Activated T-cell treated with anti-CD3 and anti-CD28 coated beads, Interleukin-2, amount 50 U/mL, for 48 hours (primary cell): ENCODE results near the gene CPNE8.
A peak's percentile ranks its signal among the peaks of the same experiment; 100 is the strongest.

Source experiments
- DNase-seq, 2 experiments: peaks; one replicate each; pipeline ENCODE4 v3.0.0-alpha.2; 2020

CPNE8 gene

GRCh38 chr12:38905480-38906351 lies at the start of gene CPNE8:
Gene CPNE8, minus strand, starts transcription at chr12:38905591. Its CDS starts 57 bp downstream, at chr12:38905534.
- peak; percentile 51 to 60 for DNase-seq

DNA sequence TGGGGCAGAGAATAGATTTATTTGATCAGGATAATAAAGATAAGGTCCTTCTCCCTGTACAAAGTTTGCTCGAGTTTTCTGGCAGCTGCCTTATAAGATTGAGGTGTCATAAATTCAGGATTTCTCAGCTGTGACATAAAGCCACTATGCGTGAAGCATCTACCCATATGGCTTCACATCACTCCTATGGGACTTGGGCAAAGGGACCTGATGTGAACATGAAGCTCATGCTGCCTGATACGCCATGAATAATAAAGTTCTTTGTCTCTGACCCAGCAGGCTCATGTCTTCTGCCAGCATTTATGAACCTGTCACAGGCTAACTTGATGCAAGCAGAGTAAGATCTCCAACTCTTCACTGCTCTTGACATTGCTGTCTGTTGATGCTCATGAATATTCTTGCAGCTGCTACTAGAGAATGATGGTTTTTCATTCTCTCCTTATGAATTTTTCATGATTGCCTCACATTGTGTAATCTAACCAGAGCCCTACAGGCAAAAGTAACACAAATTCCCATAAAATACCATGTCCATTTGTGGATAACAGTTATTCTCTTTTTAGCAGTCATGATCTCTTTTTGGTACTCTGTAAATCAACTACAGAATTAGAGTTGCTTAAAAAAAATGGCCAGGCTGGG lies 49.0 kb upstream of the CPNE8 start:
- no peak for DNase-seq

DNA sequence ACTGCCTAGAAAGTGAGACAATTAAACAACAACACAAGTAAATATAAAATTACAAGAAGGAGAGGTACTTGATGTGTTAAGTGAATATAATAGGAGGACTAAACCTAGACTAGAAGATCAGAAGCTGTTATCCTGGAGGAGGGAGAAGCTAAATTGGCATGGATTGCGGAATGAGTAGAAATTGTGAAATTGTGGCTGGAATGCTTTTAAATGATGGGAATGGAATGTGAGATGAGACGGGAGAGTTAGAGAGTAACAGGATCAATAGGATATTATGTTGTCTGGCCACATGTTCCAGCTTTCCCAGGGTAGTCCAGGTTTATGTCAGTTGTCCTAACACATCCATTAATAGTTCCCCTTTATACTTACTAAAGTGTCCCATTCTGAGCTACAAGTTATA lies 44.0 kb upstream of the CPNE8 start:
- DNase-seq: no peak

DNA sequence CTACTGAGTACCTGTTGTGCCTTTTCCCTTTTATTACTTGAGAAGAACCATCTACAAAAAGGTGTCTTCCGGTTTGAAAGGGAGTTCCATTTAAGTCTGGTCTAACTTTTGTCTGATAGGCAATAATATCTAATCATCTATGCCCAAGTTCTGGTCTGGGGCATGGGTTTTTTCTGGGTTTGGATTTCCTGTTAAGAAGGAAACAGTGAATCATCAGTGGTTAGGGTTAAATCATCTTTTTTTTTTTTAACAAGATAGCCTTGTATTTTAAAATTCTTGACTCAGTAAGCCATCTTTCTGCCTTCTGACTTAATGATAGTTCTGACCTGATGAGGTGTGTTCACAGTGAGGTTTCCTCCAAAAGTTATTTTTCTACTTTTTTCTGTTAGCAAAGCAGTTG lies 29.3 kb upstream of the CPNE8 start:
- DNase-seq: no peak

- DNase-seq: no peak
Observed at GRCh38 chr12:38934078-38934584, 28.7 kb upstream of the CPNE8 start.

GRCh38 chr12:38932320-38932719 lies 26.9 kb upstream of the CPNE8 start:
- DNase-seq: no peak

DNA sequence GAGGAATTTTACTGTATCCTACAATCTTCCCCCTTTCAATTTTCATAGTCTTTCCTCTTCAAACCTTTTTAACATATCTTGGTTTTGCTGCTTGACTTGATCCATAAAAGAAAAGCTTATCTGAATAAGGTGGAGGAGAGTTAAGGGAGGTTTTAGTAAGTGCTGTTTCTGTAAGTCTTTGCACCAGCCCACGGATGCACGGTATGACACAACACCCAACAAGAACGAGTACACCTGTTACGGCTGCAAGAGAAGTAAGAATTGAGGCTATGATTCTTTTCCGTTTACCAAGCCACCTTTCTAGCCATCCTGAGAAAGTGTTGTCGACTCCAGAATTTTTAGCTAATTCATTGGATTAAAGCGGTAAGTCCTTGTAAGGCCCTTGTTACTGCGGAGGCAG lies 26.1 kb upstream of the CPNE8 start:
- no peak for DNase-seq

DNA sequence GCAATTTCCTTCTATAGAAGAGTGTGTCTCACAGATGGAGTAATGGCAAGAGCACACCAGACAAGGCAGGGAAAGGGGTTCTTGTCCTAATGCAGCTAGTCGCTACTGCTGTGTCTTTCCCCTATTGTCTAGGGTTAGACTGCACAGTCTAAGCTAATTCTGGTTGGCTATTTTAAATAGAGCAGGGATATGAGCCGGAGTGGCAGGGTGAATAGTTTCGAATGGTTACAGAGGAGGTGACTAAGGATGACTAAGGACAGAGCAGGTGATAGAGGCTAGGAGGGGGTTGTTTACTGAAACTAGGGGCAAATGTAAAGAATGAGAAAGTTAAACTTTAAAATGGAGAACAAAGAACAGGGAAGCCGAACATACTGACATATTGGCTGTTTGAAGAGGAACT lies 25.6 kb upstream of the CPNE8 start:
- DNase-seq: no peak

DNA sequence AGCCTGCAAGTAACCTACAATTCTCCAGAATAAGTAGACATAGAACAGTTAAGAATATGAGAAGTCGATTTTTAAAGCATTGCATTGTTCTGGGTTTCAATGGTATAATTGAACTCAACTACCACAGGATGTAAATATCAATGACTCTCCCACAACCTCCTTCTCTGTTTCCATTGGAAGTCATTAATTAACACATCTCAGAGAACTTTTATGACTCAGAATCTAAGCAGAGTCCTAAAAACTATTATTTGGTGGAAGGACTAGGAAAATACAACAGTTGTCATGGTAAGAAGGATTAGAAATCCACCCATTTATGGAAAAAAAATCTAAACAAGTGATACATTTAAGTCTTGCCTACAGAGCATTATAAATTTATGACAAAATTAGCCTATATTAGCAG lies 21.1 kb upstream of the CPNE8 start:
- DNase-seq: no peak

GRCh38 chr12:38921025-38921677 lies 15.8 kb upstream of the CPNE8 start:
- DNase-seq: peak; percentile 21 to 29

DNA sequence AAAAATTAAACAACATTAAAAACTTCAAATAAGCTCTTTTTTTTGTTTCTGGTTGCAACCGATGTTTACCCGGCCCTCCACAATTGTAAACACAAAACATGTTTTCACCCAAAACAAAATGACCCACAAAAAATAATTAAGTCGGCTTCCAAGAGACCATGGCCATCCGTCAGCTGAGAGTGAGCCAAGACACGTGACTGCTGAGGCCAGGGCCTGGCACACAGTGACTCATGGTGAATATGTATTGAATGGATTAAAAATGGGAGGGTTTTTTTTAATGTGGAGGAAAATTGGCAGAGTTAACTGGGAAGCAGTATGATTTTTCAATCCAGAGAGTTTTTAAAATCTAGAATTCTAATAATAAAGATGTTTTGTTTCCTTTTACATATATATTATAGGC lies 13.8 kb upstream of the CPNE8 start:
- no peak for DNase-seq

DNA sequence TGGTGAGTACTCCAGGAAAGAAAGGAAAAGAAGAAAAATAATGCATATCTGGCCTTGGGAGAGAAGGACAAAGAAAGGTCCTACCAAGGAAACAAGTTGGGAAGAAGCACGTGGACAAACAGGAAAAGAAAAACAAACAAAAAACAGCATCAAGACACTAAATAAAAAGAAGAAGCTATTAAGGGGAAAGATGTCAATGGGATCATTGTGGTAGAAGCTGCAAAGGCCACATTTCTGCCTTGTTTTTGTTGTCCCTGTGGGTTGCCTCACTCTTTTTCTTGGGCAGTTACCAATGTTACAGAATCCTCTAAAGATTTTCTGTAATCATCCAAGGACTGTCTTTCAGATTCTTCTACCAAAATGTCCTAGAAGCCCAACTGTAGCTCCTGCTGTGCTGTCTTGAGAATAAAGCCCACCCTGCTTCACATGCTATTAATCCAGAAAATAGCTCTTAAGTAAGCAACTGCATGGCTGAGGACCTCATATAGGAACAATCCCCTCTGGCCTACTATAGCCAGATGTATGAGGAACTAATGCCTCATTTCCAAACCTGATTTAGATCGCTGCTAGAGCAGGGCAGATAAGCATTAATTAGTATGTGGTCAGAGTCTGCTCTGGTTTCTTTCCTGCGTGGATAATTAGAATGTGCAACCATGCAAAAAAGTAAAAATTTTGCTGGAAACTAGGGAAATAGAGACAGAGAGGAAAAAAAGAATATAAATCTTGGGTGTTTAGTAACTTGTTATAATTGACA lies 10.2 kb upstream of the CPNE8 start:
- DNase-seq: no peak

DNA sequence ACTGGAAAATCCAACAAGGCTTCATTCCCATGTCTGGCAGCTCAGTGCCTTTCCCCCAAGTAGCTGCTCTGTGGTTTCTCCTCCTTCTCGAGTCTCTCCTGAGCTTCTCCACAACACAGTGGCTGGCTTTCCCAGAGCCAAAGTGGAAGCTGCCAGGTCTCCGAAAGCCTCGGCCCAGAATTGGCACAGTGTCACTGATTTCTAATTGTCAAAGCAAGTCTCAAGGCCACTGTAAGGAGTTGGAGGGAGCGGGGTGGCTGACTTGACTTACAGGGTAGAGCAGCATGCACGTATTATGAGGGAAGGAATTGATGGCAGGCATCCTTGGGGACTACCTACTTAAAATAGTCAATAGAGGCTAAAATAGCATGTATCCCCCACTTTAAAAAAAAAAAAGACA lies 6.7 kb upstream of the CPNE8 start:
- DNase-seq: no peak

- DNase-seq: no peak
Observed at GRCh38 chr12:38911611-38912010, 6.2 kb upstream of the CPNE8 start.

- no peak for DNase-seq
Observed at GRCh38 chr12:38907201-38907923, 2.0 kb upstream of the CPNE8 start.

DNA sequence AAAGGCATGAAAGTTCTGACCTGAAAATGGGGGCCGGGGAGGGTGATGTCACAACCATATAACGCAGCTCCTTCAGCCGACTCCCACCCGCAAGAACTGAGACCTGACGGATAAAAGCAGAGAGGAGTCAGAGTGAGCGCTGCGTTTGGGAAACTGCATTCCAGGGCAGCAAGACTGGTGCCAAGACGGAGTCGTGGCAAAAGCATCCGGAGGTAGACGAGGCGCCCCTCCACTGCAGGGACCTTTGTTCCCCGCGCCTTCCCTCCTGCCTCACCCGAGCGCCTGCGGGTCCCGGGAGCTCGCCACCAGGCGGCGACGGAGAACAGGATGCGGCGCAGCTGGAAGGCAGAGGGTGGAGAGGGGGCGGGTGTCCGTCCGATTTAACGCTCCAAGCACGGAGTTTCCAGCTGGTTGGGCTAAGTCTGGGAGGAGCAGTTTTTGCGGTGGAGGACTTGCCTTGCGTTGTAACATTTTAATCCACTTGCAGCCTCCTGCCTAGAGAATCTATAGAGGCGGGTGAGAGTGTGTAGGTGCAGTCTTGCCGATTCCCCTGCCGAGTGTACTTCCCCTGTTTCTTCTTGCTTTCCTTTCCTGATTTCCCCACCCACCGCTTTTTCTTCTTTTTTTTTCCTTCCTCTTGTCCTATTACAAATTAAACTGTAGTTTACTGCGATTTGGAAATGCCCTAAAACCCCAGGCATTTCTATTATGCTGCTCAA lies 1.2 kb upstream of the CPNE8 start:
- peak; percentile 79 to 80 for DNase-seq

GRCh38 chr12:38904537-38905479 lies 583 bp downstream of the CPNE8 start:
- DNase-seq: peak; percentile 50 to 53

- DNase-seq: no peak
Observed at GRCh38 chr12:38903596-38903995, 1.8 kb downstream of the CPNE8 start.

- no peak for DNase-seq
Observed at GRCh38 chr12:38898001-38898684, 7.2 kb downstream of the CPNE8 start.

DNA sequence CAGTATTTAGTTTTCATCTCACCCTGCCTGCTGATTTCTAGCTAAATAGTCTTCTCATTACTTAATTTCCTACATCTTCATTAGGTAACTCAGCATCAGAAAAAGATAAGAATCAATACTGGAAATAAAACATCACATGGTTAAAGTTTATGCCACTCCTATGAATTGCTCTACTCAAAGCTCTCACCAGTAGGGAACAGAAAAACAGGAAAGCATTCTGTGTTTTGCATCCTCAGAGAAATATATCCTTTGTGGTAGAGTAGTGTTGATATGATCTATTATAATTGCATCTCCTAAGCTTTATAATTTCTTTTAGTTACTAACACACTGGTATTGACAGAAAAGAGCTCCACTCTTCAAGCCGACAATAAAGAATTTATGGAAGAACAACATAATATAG lies 9.9 kb downstream of the CPNE8 start:
- no peak for DNase-seq
